Epithelial cell of proximal tubule (primary cell): ENCODE measurements around the gene KRTAP5-6. TPM values are rescaled to one million over a fixed set of nuclear protein-coding genes. Genes with fewer than 3 reads are reported as not detected.
"Not testable (repeated sequence)": the region's sequence is repeated elsewhere in the genome, so short reads cannot be mapped to it uniquely, and the experiment has no call there.

ENCODE experiments used
- DNase-seq: peaks from one replicate; pipeline ENCODE4 v3.0.0-alpha.2; 2011; ENCODE audit warnings: low read depth
- H3K4me3 ChIP-seq: 2 replicates; pipeline ENCODE4 v1.5.1; 2011; ENCODE audit warnings: low read depth, mild to moderate bottlenecking, low read length
- CTCF ChIP-seq: conservative IDR thresholded peaks from 2 replicates; pipeline ENCODE4 v1.5.1; 2012; ENCODE audit warnings: low read depth, mild to moderate bottlenecking, low read length
- total RNA-seq: library from RNA; depleted of rRNA; stranded (reverse); fragments of >200 nt; gene quantifications from 2 replicates; pipeline ENCODE4 v1.2.3, GENCODE V29; 2015

KRTAP5-6 gene
- total RNA-seq, 1 donor from 2014 or later = not detected

GRCh38 chr11:1655168-1656060 is 41.6 kb upstream of the KRTAP5-6 start:
- no peak overlapping the region for H3K4me3 ChIP-seq
- DNase-seq = no peak
- no peak for TF ChIP-seq CTCF

GRCh38 chr11:1656061-1656441 is 40.9 kb upstream of the KRTAP5-6 start:
- no peak for TF ChIP-seq CTCF
- DNase-seq = no peak

GRCh38 chr11:1656670-1657069 is 40.3 kb upstream of the KRTAP5-6 start:
- no peak for DNase-seq
- no peak overlapping the region for H3K4me3 ChIP-seq
- no peak for TF ChIP-seq CTCF

More at GRCh38 chr11:1656061-1656441, 40.9 kb upstream of the KRTAP5-6 start:
- no peak overlapping the region for H3K4me3 ChIP-seq

GRCh38 chr11:1659506-1659905 is 37.5 kb upstream of the KRTAP5-6 start:
- DNase-seq = no peak
- no peak overlapping the region for H3K4me3 ChIP-seq
- TF ChIP-seq CTCF = no peak

GRCh38 chr11:1660111-1660867 is 36.7 kb upstream of the KRTAP5-6 start:
- TF ChIP-seq CTCF = no peak
- no peak for DNase-seq
- no peak overlapping the region for H3K4me3 ChIP-seq

- not testable (repeated sequence) for DNase-seq, H3K4me3 ChIP-seq
Measured at GRCh38 chr11:1661454-1662269, 35.3 kb upstream of the KRTAP5-6 start.

GRCh38 chr11:1662699-1663283 is 34.2 kb upstream of the KRTAP5-6 start:
- not testable (repeated sequence) for H3K4me3 ChIP-seq, DNase-seq
